C4-2B (cell line): ENCODE measurements around the gene ROPN1B.

Experiments used
- H3K27ac ChIP-seq: fragments of 450-650 bp; 2 replicates; pipeline ENCODE4 v1.5.1; 2017
- ZFX ChIP-seq: fragments of 450-650 bp; IDR thresholded peaks from 2 replicates; pipeline ENCODE4 v1.6.1; 2017
- TF ChIP-seq, protein P1 (sequence below): fragments of 450-650 bp; conservative IDR thresholded peaks from 2 replicates; pipeline ENCODE4 v1.5.1; 2017; ENCODE audit warnings: mild to moderate bottlenecking

ROPN1B gene

DNA sequence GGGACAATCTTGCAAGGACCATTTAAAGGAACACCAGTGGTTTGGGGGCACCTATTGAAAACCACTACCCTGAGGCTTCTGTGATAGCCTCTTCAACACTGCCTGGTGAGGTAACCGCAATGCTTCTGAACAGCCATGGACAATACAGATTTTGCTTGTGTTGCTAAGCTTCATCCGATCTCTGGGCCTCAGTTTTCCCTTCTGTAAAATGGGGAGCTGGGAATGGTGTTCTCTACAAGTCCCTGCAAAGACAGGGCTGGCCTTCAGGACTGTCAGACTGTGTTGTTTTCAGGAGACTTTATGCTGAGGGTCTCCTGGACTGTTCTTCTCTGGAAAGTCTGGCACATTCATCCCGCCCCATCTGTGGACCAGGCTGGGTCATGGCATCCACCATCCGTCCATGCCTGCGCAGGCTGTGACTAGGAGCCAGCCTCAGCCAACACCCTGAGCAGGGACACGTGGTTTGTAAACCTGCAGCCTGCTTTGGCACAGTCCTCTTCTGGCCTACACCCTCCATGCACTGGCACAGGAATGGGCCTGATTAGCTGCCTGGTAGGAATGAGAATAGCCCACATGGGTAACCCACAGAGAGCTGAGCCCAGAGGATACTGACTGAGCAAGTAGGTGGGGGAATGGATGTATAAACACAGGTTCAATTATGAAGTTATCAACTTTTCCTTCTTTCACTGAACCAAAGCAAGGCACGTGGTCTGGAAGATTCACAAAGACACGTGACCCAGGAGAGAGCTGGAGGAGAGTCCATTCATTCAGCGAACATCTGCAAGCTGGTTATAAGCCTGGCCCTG, 55.3 kb downstream of the ROPN1B start:
- TF ChIP-seq, protein P1, sequence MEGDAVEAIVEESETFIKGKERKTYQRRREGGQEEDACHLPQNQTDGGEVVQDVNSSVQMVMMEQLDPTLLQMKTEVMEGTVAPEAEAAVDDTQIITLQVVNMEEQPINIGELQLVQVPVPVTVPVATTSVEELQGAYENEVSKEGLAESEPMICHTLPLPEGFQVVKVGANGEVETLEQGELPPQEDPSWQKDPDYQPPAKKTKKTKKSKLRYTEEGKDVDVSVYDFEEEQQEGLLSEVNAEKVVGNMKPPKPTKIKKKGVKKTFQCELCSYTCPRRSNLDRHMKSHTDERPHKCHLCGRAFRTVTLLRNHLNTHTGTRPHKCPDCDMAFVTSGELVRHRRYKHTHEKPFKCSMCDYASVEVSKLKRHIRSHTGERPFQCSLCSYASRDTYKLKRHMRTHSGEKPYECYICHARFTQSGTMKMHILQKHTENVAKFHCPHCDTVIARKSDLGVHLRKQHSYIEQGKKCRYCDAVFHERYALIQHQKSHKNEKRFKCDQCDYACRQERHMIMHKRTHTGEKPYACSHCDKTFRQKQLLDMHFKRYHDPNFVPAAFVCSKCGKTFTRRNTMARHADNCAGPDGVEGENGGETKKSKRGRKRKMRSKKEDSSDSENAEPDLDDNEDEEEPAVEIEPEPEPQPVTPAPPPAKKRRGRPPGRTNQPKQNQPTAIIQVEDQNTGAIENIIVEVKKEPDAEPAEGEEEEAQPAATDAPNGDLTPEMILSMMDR = no peak
- TF ChIP-seq ZFX = no peak
- H3K27ac ChIP-seq = no peak overlapping the region

- TF ChIP-seq, protein P1 = no peak
- no peak for TF ChIP-seq ZFX
- no peak overlapping the region for H3K27ac ChIP-seq
These were observed 56.2 kb downstream of the ROPN1B start for GRCh38 chr3:126025116-126025729.

DNA sequence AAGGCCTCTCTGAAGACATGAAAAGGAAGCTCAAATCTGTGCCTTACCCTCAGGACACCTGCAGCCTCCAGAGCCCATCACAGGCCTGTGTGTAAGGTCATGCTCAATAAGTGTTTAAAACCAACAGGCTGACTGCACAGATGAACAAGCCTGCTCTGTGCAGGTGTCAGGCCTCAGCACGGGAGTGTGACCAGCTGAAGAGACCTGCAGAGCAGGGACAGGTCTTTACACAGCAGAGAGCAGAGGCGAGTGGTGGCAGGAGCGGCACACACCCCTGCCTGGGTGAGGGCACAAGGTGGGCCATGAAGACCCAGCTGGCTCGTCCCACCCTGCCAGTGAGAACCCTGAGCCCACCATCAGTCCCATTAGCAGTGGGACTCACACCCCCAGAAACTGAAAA, 56.9 kb downstream of the ROPN1B start:
- H3K27ac ChIP-seq = no peak overlapping the region
- TF ChIP-seq ZFX = no peak

DNA sequence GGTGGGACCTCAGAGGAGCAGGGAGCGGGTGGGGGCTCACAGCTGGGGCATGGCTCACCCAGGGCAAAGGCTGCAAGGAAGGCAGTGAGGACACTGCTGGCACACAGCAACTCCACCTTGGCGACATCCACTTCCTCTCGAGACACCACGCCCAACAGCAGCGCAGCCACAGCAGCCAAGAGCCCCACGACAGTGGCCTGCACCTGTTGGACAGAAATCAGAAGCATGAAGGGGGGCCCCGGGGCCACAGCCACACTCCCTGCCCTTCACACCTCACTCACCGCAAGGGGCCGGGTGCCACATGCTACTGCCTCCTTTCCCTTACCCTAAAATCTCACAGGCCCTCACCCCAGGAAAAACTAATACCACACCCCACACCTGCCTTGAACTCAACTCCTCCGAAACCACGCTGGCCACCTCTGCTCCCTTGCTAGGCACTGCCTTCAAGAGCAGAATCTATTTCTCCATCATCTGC, 57.3 kb downstream of the ROPN1B start:
- H3K27ac ChIP-seq = no peak overlapping the region
- TF ChIP-seq, protein P1 = no peak
- TF ChIP-seq ZFX = no peak

DNA sequence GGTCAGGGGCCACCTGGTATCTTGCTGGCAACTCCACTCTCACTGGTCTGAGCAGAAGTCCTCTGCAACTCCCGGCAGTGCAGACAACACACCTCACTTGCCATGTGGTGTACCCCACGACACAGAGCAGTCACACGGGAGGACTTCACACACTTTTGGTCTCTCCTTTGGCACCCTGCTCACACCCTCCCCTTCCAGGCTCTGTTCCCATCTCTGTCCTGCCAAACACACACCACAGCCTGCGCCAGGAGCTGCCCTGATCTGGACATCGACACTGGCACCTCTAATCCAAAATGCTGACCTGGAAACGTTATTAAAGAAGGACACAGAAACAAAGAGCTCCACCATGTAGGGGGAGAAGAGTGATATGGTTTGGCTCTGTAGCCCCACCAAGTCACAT, 57.8 kb downstream of the ROPN1B start:
- no peak overlapping the region for H3K27ac ChIP-seq
- TF ChIP-seq, protein P1 = no peak
- no peak for TF ChIP-seq ZFX

GRCh38 chr3:126028096-126028495, 59.1 kb downstream of the ROPN1B start:
- TF ChIP-seq, protein P1 = no peak
- no peak for TF ChIP-seq ZFX
- H3K27ac ChIP-seq = no peak overlapping the region

- H3K27ac ChIP-seq = no peak overlapping the region
- TF ChIP-seq ZFX = no peak
- TF ChIP-seq, protein P1 = no peak
These were observed 60.3 kb downstream of the ROPN1B start for GRCh38 chr3:126029241-126029640.
